Prostate gland (tissue), 2 donors: ENCODE results near the gene AUTS2.

Experiments
- CTCF ChIP-seq, 4 experiments: fragments of 200-600 bp in 2 of 4; fragments of 450-650 bp in 2 of 4; sonication (generic) in 2 of 4; IDR thresholded peaks; 1 replicate in 3 of 4; 2 replicates in 1 of 4; pipeline ENCODE4 v1.5.1; 2016 to 2019; ENCODE audit warnings: antibody characterized with exemption in 4 of 4, mild to moderate bottlenecking in 2 of 4, moderate library complexity in 2 of 4
- POLR2A ChIP-seq: fragments of 450-650 bp; IDR thresholded peaks from one replicate; pipeline ENCODE4 v1.6.1; 2016; ENCODE audit warnings: antibody characterized with exemption, mild to moderate bottlenecking
- POLR2AphosphoS5 ChIP-seq: sonication (generic); formaldehyde crosslinking; IDR thresholded peaks from one replicate; pipeline ENCODE4 v1.6.1; 2017; ENCODE audit warnings: antibody characterized with exemption

- TF ChIP-seq CTCF (IDR thresholded peaks at IDR 0.05) (no peak), POLR2A (no peak), POLR2AphosphoS5 (no peak)
Observed at GRCh38 chr7:69827140-69827539, 228.9 kb downstream of the AUTS2 start.
